NCI-H1417 (cell line): ENCODE data around the gene TRIM63.

Source experiments
- DNase-seq, 3 experiments: peaks; one replicate each; lab custom pipeline; 2025; lab: John Stamatoyannopoulos, UW

The TRIM63 gene

GRCh38 chr1:26084844-26085243 is 17.4 kb upstream of the TRIM63 start:
- no peak for DNase-seq

DNA sequence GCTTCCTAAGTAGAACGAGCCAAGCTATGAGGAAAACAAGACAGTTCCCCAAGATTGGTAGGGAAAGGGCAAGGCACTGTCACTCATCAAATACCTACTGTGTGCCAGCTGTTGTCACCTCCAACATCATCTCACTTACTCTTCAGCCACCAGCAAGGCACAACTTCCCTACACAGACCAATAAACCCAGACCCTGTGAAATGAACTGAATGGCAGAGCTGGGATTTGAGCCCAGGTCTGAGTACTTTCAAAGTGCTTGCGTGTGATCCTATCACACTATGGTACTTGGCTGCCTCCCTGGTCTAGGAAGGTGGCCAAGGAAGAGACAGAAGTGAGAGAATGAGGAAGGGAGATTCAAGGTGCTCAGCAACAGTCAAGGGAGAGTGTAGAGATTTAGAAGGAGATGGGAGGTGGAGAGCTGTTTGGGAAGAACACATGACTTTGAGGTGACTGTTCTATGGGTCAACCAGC is 16.7 kb upstream of the TRIM63 start:
- no peak for DNase-seq

DNA sequence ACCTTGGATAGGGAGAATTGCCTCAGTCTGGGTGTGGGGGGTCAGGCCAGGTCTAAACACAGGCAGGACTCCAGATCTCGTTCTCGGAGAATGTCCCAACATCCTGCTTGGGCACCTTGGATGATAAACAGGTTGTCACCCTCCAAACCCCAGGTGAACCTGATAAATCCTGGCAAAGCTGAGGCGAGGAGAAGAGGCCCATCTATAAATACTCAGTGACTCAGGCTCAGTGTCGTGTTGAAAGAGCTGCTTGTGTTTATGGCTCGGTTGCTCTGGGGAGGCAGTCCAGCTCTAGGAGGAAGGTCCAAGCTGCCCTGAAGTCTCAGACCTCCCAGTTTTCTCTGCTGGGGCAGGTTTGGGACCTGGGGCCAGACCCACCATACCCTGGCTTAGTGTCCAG is 15.8 kb upstream of the TRIM63 start:
- DNase-seq, result no peak

- no peak for DNase-seq
Observed at GRCh38 chr1:26082020-26082350, 14.6 kb upstream of the TRIM63 start.

- no peak for DNase-seq
Observed at GRCh38 chr1:26081267-26082019, 14.0 kb upstream of the TRIM63 start.

DNA sequence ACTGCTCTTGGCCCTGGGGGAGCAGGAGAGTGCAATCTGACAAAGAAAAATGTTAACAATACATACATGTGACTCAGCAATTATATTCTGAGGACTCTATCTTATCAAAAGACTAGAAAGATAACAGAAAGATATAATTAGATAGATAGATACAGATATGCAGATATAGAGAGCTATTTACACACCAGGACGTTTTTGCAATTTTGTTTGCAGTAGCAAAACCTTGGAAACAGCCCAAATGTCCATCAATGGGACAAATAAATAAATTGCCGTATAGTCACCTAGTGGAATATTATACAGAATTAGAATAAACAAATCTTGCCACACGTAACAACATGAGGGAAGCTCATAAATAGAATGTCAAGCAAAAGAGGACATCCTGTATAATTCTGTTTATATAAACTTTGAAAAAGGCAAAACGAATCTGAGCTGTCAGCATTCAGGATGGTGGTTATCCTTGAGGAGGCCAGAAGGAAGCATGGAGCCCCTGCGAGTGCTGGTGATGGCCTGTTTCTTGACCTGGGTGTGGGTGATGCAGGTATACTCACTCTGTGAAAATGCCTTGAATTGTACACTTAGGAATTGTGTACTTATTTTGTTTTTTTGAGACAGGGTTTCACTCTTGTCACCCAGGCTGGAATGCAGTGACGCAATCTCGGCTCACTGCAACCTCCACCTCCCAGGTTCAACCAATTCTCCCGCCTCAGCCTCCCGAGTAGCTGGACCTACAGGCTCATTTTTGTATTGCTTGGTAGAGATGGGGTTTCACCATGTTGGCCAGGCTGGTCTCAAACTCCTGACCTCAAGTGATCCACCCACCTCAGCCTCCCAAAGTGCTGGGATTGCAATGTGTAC is 12.8 kb upstream of the TRIM63 start:
- no peak for DNase-seq

DNA sequence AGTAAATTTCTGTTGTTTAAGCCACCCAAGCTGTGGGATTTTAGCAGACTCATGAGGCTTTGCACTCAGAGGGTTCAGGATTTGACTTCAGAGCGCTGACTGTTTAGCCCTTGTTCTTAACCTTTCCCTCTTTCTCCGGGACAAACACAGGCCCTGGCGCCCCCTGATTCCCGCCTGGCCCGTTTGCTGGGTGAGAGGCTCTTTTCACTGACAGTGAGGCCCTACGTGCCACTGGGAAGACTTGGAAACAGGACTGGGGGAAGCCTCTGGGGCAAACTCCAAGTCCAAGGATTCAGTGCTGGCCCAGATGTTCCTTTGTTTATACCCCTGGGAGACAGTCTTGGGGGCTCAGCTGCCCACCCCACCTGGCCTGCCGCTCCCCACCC is 11.7 kb upstream of the TRIM63 start:
- no peak for DNase-seq

DNA sequence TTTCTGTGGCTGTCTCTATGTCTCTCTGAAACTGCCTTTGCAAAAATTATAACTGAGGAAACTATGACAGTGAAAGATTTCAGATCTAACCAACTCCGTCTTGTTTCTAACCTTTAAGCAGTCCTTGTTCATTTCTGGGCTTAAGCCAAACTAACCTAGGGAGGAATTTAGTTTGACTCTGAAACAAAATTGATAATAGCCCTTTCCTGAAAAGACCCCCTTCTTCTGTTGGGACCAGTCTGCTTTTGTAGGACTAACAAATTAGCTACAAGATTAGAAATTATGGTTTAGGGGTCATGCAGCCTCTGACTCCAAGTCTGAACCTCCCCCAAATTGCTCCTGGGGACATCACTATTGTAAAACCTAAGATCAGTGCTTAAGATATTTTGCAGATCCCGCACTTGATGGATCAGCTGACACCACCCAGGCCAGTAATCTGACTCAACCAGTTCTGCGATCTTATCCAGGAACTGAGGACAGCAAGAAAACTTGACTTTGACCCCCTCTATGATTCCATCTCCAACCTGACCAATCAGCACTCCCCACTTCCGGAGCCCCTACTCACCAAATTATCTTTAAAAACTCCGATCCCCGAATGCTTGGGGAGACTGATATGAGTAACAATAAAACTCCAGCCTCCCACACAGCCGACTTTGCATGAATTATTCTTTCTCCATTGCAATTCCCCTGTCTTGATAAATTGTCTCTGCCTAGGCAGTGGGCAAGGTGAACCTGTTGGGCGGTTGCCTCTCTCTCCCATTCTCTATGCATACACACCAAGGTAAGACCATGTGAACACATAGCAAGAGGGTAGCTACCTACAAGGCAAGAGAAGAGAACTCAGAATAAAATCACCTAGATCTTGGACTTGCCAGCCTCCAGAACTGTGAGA is 11.1 kb upstream of the TRIM63 start:
- no peak for DNase-seq

GRCh38 chr1:26077524-26077923 is 10.1 kb upstream of the TRIM63 start:
- DNase-seq, result no peak

GRCh38 chr1:26075421-26076144 is 8.2 kb upstream of the TRIM63 start:
- no peak for DNase-seq

DNA sequence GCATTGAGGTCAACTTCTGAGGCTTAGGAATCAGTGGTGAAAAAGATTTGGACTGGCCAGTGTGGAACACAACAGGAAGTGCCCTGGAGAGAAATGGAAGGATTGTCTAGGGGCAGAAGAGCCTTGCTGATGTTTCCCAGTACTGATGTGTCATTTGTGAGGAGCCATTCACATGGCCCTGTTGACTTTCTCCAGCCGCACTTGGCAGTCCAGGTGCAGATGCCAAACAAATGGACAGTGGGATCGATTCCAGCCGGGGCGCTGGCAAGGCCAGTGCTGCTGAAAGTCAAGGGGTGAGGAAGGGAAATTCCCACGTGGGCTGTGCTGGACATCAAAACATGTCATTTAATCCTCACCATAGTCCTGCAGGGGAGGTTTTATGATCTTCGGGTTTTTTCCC is 4.9 kb upstream of the TRIM63 start:
- peak in 1 of 3 experiments; percentile 5 for DNase-seq

GRCh38 chr1:26070963-26071342 is 3.5 kb upstream of the TRIM63 start:
- no peak for DNase-seq

DNA sequence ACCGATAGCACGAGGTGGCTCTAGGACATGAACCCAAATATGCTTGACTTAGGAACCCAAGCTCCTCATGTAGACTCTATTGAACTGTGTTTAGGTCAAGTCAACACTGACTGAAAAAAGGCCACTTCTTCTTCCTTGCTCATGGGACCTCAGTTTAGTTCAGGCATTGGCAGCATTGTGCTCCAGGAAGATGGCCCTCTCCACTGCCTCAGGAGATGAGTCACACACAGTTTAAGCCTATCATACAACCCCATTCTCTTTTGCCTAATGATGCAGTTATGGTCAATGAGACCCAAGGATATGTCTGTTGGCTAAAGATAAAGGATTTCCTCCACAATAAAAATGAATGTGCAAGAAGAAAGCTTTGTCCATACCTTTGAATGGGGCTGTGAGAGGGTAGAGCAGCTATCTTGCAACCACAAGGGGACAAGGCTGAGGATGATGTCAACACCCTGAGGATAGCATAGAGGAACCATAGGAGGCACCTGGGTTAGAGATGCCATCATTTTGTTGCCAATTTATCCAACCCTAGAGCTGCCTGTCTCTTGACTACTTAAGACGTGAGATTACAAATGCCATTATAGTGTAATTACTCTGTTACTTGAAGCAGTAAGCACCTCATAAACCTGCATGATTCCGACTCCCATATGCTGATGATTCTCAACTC is 3.0 kb upstream of the TRIM63 start:
- DNase-seq, result no peak

DNA sequence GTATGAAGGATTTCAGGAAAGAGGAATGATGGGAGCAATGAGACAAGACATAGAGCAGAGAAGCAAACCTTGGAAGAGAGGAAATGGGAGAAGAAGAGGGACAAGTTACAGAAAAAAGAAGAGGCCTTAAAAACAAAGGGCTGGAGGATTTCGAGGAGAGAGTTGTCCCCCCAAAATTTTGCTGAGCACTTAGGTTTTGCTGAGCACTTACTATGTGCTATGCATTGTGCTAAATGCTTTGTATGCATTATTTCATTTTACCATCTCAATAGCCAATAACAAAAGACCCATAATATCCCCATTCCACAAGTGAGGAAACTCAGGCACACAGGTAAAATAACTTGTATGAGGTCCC is 2.5 kb upstream of the TRIM63 start:
- no peak for DNase-seq

DNA sequence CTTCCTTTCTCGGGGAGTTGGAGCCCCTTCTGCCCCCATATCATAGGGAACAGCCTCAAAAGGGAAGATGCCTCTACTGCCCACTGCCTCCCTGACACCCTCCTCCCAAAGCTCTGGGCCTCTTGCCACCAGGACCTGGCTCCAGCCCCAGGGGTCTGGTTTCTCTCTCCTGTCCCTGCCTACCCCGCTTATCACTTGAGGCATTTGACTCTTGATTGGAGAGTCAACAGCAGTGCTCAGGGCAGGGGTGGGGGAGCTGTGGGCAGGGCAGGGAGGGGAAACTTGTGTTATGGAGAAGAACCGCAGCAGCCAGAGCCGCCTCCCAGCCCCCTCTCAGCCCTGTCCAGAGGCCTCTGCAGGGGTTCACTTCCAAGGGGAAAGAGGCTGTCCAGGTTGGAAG is 573 bp downstream of the TRIM63 start:
- DNase-seq, result no peak

DNA sequence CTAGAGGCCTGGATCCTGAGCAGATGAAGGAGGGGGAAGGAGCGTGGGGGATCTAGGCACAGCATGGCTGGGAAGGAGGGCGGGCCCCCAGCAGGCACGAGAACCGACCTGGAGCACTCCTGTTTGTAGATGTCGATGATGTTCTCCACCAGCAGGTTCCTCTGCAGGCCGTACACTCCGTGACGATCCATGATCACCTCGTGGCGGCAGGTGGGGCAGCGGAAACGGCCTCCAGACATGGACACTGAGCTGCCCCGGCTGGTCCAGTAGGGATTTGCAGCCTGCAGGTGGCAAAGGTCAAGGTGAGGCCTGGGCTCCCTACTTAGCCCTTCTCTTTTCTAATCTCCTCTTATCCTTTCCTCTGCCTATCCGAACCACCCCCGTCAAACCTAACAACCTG is 1.3 kb downstream of the TRIM63 start:
- no peak for DNase-seq

GRCh38 chr1:26064553-26064952 is 2.9 kb downstream of the TRIM63 start:
- DNase-seq, result no peak

DNA sequence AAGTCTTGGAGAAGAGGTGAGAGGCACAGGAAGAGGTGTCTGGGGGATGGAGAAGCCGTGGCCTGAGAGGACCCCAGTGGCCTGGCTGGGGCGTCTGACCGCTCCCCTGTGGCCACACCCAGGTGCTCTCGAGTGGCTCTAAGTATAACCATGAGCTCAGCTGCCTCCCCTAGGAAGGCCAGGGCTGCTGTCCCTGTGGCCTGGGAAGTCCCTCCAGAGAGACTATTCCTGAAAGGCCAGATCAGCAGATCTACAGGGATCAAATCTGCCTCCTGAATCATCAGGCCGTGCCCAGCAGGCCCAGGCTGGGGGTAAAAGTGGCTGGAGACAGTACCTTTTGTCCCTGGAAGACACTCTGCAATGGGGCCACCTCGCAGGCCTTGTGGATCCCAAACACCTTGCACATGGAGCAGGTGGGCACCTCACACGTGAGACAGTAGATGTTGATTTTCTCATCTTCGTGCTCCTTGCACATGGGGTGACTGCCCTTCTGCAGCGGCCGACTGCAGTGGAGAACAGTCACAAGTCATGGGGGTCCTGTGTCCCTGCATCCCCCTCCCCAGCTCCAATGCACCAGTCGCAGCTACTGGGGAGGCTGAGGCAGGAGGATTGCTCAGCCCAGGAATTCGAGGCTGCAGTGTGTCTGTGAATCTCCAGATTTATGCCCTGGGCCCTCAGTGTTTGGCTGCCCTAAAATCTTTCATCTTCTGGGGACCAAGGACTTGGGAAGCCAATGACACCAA is 6.4 kb downstream of the TRIM63 start:
- DNase-seq, result no peak

DNA sequence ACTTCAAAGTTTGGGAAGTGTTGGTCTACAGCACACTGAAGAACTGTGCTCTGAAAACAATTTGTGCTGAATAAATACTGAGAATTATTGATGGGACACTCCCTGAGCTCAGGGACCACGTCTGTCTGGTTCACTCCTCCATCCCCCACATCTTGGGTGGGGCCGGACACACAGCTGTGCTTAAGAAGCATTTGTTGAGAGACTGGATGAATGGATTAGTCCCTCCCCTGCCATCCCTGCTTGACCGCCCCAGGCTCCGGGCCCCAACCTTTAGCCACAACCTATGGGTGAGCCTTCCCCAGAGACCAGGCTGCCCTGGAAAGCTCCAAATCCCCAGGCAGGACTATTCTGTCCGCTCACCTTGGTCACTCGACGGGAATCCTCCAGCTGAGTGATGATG is 7.5 kb downstream of the TRIM63 start:
- DNase-seq, result no peak

DNA sequence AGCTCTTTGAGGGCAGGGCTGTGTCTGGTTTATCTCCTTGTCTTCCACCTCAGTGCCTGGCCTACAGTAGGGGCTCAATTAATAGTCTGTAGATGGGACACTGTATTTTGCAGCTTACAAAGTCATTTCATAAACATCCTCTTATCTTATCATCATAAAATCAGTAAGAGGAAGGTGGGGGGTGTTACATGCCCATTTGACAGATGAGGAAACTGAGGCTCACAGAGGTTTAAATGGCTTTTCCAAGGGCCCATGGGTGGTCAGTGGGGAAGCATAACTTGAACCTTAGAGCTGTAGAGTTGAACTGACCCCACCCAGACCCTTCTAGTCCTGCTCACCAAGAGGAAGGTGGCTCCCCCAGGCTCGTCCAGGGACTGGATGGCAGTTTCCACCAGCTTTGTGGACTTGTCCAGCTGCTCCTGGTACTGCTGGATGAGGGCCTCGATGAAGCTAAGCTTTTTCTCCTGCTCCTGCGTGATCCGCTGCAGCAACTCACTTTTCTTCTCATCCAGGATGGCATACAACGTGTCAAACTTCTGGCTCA is 9.3 kb downstream of the TRIM63 start:
- no peak for DNase-seq
